GM19395 (cell line): Measurements from ENCODE around the gene RANBP9.

Experiments
- ATAC-seq: cut with Tn5 transposase; IDR thresholded peaks from one replicate; pipeline ENCODE4 v1.9.1; 2021; ENCODE audit warnings: mild to moderate bottlenecking, moderate library complexity; ENCODE audit not compliant: unreplicated experiment

The RANBP9 gene

GRCh38 chr6:13711733-13712598 is at the start of gene RANBP9:
RANBP9 (minus strand) TSS chr6:13711835; CDS start chr6:13711505, 330 bp downstream.
- ATAC-seq: peak; percentile 73

GRCh38 chr6:13760307-13761304 is 49.0 kb upstream of the RANBP9 start:
- ATAC-seq: no peak

GRCh38 chr6:13759025-13759424 is 47.4 kb upstream of the RANBP9 start:
- no peak for ATAC-seq

GRCh38 chr6:13754644-13755043 is 43.0 kb upstream of the RANBP9 start:
- no peak for ATAC-seq

- no peak for ATAC-seq
Observed at GRCh38 chr6:13743736-13744127, 32.1 kb upstream of the RANBP9 start.

GRCh38 chr6:13742961-13743735 is 31.5 kb upstream of the RANBP9 start:
- no peak for ATAC-seq

GRCh38 chr6:13741365-13741764 is 29.7 kb upstream of the RANBP9 start:
- ATAC-seq: no peak

GRCh38 chr6:13735031-13735430 is 23.4 kb upstream of the RANBP9 start:
- no peak for ATAC-seq

- no peak for ATAC-seq
Observed at GRCh38 chr6:13733178-13733887, 21.7 kb upstream of the RANBP9 start.

- ATAC-seq: no peak
Observed at GRCh38 chr6:13730704-13731103, 19.1 kb upstream of the RANBP9 start.

GRCh38 chr6:13729891-13730290 is 18.3 kb upstream of the RANBP9 start:
- ATAC-seq: no peak

- no peak for ATAC-seq
Observed at GRCh38 chr6:13725570-13725969, 13.9 kb upstream of the RANBP9 start.

GRCh38 chr6:13725052-13725451 is 13.4 kb upstream of the RANBP9 start:
- ATAC-seq: no peak

GRCh38 chr6:13724182-13724581 is 12.5 kb upstream of the RANBP9 start:
- ATAC-seq: no peak

GRCh38 chr6:13722880-13723279 is 11.2 kb upstream of the RANBP9 start:
- no peak for ATAC-seq

GRCh38 chr6:13718123-13718458 is 6.5 kb upstream of the RANBP9 start:
- no peak for ATAC-seq

- no peak for ATAC-seq
Observed at GRCh38 chr6:13716955-13717295, 5.3 kb upstream of the RANBP9 start.

GRCh38 chr6:13716225-13716954 is 4.8 kb upstream of the RANBP9 start:
- no peak for ATAC-seq

GRCh38 chr6:13715444-13715883 is 3.8 kb upstream of the RANBP9 start:
- no peak for ATAC-seq

GRCh38 chr6:13712599-13712898 is 914 bp upstream of the RANBP9 start:
- no peak for ATAC-seq
